Ascending aorta (tissue), 2 donors: ENCODE data around the gene STMN3. TPM values are rescaled to one million over a fixed set of nuclear protein-coding genes. Genes with fewer than 3 reads are reported as not detected.
A peak's percentile ranks its signal among the peaks of the same experiment; 100 is the strongest.
"Not testable (repeated sequence)": the region's sequence is repeated elsewhere in the genome, so short reads cannot be mapped to it uniquely, and the experiment has no call there.

ENCODE experiments used
- DNase-seq, 2 donors: peaks; one replicate each; pipeline ENCODE4 v3.0.0-alpha.2; 2019; ENCODE audit warnings: low spot score in 2 of 2
- H3K27ac ChIP-seq, 2 donors: fragments of 200-600 bp; sonication (generic); one replicate each; pipeline ENCODE4 v1.5.1; 2016 to 2017; ENCODE audit warnings: mild to moderate bottlenecking in 1 of 2
- H3K27me3 ChIP-seq: fragments of 200-600 bp; sonication (generic); one replicate; pipeline ENCODE4 v1.5.1; 2017
- H3K36me3 ChIP-seq, 2 donors: fragments of 200-600 bp; sonication (generic); one replicate each; pipeline ENCODE4 v1.5.1; 2016
- H3K4me1 ChIP-seq, 2 donors: fragments of 200-600 bp; sonication (generic); one replicate each; pipeline ENCODE4 v1.5.1; 2016 to 2017; ENCODE audit warnings: mild to moderate bottlenecking in 1 of 2
- H3K4me3 ChIP-seq, 2 donors: fragments of 200-600 bp; sonication (generic); one replicate each; pipeline ENCODE4 v1.5.1; 2016 to 2017; ENCODE audit warnings: mild to moderate bottlenecking in 1 of 2
- H3K9me3 ChIP-seq, 2 donors: fragments of 200-600 bp; sonication (generic); one replicate each; pipeline ENCODE4 v1.5.1; 2016
- CTCF ChIP-seq, 3 experiments: fragments of 200-600 bp in 2 of 3; fragments of 450-650 bp in 1 of 3; sonication (generic) in 2 of 3; IDR thresholded peaks; one replicate each; pipeline ENCODE4 v1.5.1; 2016 to 2019; ENCODE audit warnings: antibody characterized with exemption in 3 of 3, mild to moderate bottlenecking in 1 of 3, moderate library complexity in 1 of 3
- intact Hi-C: fragments of 100-400 bp; cut with DNase I; formaldehyde crosslinking; loops from one replicate; pipeline ENCODE4 v1.15.1; 2023
- total RNA-seq: library from RNA; depleted of rRNA; stranded (reverse); fragments of >200 nt; gene quantifications from one replicate; pipeline ENCODE4 v1.1.0, GENCODE V29; 2016

STMN3 gene
- total RNA-seq, 1 donor from 2014 or later = 37.0 TPM

- intact Hi-C loops = no loop called here
- Histone ChIP-seq H3K4me1 (peaks cover 11 to 24% of the 10 kb centered on the region in 2 donors), H3K9me3 (no peaks in the 10 kb centered on the region), H3K36me3 (no peaks in the 10 kb centered on the region), H3K27ac (peak overlapping the region; percentile 61 to 65), H3K27me3 (no peaks in the 10 kb centered on the region), H3K4me3 (peak overlapping the region; percentile 70 to 81)
- no peak for DNase-seq
- no peak for TF ChIP-seq CTCF (IDR thresholded peaks at IDR 0.05)
These were observed 897 bp upstream of the STMN3 start for GRCh38 chr20:63653974-63654668.

- no peak for TF ChIP-seq CTCF (IDR thresholded peaks at IDR 0.05)
- H3K27ac ChIP-seq = no peak overlapping the region
- no peak for DNase-seq
- H3K4me1 ChIP-seq = peaks cover 11 to 17% of the 10 kb centered on the region in 2 donors
- peak overlapping the region; percentile 70 to 81 for H3K4me3 ChIP-seq
- H3K36me3 ChIP-seq = no peaks in the 10 kb centered on the region
- intact Hi-C loops = no loop called here
- H3K9me3 ChIP-seq = no peaks in the 10 kb centered on the region
- H3K27me3 ChIP-seq = no peaks in the 10 kb centered on the region
These were observed 838 bp downstream of the STMN3 start for GRCh38 chr20:63652192-63652980.

GRCh38 chr20:63651942-63652191 is 1.4 kb downstream of the STMN3 start:
- H3K9me3 ChIP-seq = no peaks in the 10 kb centered on the region
- intact Hi-C loops = no loop called here
- H3K4me3 ChIP-seq = peak overlapping the region; percentile 70 to 81
- no peaks in the 10 kb centered on the region for H3K36me3 ChIP-seq
- no peak for DNase-seq
- H3K27ac ChIP-seq = no peak overlapping the region
- H3K27me3 ChIP-seq = no peaks in the 10 kb centered on the region
- peaks cover 11 to 14% of the 10 kb centered on the region in 2 donors for H3K4me1 ChIP-seq
- no peak for TF ChIP-seq CTCF (IDR thresholded peaks at IDR 0.05)

GRCh38 chr20:63650486-63650885 is 2.7 kb downstream of the STMN3 start:
- intact Hi-C loops, DNase-seq, H3K27me3 ChIP-seq, H3K4me3 ChIP-seq, H3K36me3 ChIP-seq, H3K27ac ChIP-seq, H3K9me3 ChIP-seq: not testable (repeated sequence)
- H3K4me1 ChIP-seq = peaks cover 11 to 14% of the 10 kb centered on the region in 2 donors

GRCh38 chr20:63648895-63649589 is 4.2 kb downstream of the STMN3 start:
- no peak for TF ChIP-seq CTCF (IDR thresholded peaks at IDR 0.05)
- H3K4me3 ChIP-seq = no peak overlapping the region
- H3K27ac ChIP-seq = no peak overlapping the region
- no peaks in the 10 kb centered on the region for H3K36me3 ChIP-seq
- intact Hi-C loops = no loop called here
- H3K9me3 ChIP-seq = no peaks in the 10 kb centered on the region
- no peak for DNase-seq
- H3K4me1 ChIP-seq = peaks cover 11 to 14% of the 10 kb centered on the region in 2 donors
- H3K27me3 ChIP-seq = no peaks in the 10 kb centered on the region

- H3K27me3 ChIP-seq = no peaks in the 10 kb centered on the region
- H3K4me1 ChIP-seq = peaks cover 7 to 10% of the 10 kb centered on the region in 2 donors
- H3K9me3 ChIP-seq = no peaks in the 10 kb centered on the region
- DNase-seq = no peak
- no peak for TF ChIP-seq CTCF (IDR thresholded peaks at IDR 0.05)
- H3K27ac ChIP-seq = no peak overlapping the region
- intact Hi-C loops = no loop called here
- no peaks in the 10 kb centered on the region for H3K36me3 ChIP-seq
- no peak overlapping the region for H3K4me3 ChIP-seq
These were observed 5.0 kb downstream of the STMN3 start for GRCh38 chr20:63648190-63648589.
